Neural progenitor cell (in vitro differentiated cells): ENCODE measurements around the gene MMS19.

Experiments
- EZH2 ChIP-seq: fragments of 200-600 bp; sonication (generic); IDR thresholded peaks from 2 replicates; pipeline ENCODE4 v1.6.1; 2017; ENCODE audit warnings: antibody characterized with exemption, mild to moderate bottlenecking, moderate library complexity
- EZH2phosphoT487 ChIP-seq: fragments of 200-600 bp; sonication (generic); IDR thresholded peaks from 2 replicates; pipeline ENCODE4 v1.6.1; 2017; ENCODE audit warnings: antibody characterized with exemption
- TF ChIP-seq, protein P1 (sequence below): fragments of 200-600 bp; sonication (generic); IDR thresholded peaks from 2 replicates; pipeline ENCODE4 v1.5.1; 2017; ENCODE audit warnings: antibody characterized with exemption, mild to moderate bottlenecking

DNA sequence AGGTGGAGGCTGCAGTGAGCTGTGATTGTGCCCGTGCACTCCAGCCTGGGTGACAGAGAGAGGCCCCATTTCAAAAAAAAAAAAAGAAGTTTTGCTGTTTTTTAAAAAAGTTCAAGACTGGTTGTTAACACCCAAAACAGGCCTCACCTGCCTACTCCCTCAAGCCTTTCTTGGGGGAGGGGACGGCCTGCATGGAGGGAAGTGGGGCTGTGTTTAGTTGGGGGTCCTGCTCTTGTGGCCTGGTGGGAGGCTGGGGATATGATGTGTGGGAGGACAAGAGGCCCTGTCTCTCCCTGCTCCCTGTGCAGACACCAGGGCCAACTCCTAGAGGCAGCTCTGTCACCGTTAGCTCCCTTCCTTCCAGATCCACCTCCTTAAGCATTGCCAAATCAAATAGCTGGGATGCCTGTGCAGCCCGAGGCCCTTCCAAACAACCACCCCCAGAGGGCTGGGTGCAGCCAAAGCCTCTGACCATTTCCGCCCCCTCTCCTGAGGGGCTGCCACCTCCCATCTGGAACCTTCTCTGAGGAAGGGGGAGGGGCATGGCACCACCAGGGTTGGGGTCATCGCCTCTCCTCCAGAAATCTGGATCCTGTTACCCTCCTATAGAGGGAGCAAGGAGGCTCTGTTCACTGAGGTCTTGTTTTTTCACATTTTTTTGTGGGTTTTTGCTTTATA, 41.4 kb upstream of the MMS19 start:
- TF ChIP-seq, protein P1, sequence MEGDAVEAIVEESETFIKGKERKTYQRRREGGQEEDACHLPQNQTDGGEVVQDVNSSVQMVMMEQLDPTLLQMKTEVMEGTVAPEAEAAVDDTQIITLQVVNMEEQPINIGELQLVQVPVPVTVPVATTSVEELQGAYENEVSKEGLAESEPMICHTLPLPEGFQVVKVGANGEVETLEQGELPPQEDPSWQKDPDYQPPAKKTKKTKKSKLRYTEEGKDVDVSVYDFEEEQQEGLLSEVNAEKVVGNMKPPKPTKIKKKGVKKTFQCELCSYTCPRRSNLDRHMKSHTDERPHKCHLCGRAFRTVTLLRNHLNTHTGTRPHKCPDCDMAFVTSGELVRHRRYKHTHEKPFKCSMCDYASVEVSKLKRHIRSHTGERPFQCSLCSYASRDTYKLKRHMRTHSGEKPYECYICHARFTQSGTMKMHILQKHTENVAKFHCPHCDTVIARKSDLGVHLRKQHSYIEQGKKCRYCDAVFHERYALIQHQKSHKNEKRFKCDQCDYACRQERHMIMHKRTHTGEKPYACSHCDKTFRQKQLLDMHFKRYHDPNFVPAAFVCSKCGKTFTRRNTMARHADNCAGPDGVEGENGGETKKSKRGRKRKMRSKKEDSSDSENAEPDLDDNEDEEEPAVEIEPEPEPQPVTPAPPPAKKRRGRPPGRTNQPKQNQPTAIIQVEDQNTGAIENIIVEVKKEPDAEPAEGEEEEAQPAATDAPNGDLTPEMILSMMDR = peak; percentile 38
- TF ChIP-seq EZH2phosphoT487 (no peak), EZH2 (no peak)
